NK-92 (cell line): ENCODE measurements around the gene SEMA4C.

Source experiments
- DNase-seq: peaks from one replicate; lab custom pipeline; 2025; ENCODE audit not compliant: unreplicated experiment; lab: John Stamatoyannopoulos, UW

The SEMA4C gene

GRCh38 chr2:96882906-96883305 lies 13.0 kb upstream of the SEMA4C start:
- no peak for DNase-seq

GRCh38 chr2:96882230-96882629 lies 12.3 kb upstream of the SEMA4C start:
- no peak for DNase-seq

- no peak for DNase-seq
Measured at GRCh38 chr2:96881349-96882195, 11.7 kb upstream of the SEMA4C start.

DNA sequence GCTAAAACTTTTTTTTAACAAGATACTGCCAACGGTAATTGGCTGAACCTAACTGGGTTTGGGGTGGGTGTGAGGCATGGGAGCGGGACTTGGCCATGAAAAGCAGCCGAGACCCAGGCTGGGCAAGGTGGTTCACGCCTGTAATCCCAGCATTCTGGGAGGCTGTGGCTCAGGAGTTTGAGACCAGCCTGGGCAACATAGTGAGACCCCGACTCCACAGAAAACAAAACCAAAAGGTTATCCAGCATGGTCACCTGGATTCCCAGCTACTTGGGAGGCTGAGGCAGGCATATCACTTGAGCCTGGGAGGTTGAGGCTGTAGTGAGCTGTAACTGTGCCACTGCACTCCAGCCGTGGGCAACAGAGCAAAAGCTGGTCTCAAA lies 11.0 kb upstream of the SEMA4C start:
- no peak for DNase-seq

- no peak for DNase-seq
Measured at GRCh38 chr2:96879545-96880040, 9.7 kb upstream of the SEMA4C start.

GRCh38 chr2:96878796-96879544 lies 9.1 kb upstream of the SEMA4C start:
- no peak for DNase-seq

GRCh38 chr2:96878171-96878570 lies 8.3 kb upstream of the SEMA4C start:
- no peak for DNase-seq

DNA sequence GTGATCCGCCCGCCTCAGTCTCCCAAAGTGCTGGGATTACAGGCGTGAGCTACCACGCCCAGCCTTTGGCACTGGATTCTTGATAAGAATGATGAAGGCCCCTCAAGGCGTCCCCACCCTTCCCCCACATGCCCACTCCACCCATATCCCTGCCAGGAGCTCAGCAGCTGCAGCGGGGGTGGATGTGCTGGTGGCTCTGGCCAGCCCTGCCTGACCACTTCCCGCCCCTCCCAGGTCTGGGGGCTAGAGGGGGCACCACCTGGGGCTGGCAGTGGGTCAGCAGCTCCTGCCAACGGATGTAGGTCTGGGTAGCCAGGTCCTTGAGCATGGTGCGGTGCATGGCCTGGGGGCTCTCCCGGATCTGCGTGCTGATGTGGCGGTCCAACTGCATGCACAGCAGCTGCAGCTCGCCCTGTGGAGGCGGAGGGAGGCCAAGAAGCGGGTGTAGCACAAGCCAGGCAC lies 7.8 kb upstream of the SEMA4C start:
- no peak for DNase-seq

DNA sequence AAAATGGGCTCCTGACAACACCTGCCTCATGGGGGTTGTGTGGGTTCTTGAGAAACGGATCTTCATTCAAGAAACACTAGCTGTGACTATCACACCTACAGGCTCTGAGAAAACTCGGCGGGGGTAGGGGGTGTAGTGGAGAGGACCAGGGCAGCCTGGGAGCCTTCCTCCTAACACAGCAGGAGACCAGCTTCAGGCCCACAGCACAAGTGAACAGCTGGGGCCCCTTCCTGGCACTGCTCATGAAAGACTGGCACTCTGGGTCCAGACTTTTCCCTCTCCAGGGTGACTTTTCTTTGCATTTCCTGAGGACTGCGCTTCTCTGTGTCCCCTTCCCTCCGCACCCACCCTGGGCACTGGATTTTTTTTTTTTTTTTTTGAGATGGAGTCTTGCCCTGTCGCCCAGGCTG lies 7.2 kb upstream of the SEMA4C start:
- DNase-seq = no peak

DNA sequence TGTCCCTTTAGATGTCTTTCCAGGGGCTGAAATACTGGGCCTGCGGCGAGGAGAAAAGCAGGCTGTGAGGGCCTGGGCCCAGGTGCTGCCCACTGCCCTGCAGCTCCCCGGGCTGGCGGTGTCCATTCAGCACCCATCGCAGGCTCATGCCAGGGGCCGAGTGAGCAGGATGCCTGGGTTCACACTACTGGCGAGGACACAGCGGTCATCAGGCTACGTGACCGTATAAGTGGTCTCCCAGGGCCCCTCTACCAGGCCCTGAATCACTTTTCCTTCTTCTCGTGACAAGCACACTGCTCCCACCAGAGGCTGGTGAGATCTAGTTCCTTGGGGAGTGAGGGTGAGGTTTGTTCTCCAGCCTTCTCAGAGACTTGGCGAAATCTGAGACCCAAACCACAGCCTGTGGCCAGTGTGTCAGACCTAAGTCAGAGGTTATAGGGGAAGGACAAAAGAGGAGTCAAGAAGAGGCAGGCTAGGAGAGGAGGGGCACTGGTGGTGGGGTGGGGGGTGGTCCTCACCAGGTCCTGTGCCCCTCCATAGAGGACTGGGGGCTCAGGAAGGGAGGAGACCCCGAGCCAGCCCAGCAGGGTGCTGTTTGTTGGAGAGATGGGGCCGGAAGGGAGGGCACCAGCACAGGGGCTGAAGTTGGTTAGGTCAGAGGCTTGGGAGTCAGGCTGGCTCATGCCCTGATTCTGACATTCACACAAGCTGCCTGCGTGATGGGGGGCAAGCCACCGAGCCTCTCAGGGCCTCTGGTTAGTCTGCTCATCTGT lies 6.6 kb upstream of the SEMA4C start:
- DNase-seq = no peak

DNA sequence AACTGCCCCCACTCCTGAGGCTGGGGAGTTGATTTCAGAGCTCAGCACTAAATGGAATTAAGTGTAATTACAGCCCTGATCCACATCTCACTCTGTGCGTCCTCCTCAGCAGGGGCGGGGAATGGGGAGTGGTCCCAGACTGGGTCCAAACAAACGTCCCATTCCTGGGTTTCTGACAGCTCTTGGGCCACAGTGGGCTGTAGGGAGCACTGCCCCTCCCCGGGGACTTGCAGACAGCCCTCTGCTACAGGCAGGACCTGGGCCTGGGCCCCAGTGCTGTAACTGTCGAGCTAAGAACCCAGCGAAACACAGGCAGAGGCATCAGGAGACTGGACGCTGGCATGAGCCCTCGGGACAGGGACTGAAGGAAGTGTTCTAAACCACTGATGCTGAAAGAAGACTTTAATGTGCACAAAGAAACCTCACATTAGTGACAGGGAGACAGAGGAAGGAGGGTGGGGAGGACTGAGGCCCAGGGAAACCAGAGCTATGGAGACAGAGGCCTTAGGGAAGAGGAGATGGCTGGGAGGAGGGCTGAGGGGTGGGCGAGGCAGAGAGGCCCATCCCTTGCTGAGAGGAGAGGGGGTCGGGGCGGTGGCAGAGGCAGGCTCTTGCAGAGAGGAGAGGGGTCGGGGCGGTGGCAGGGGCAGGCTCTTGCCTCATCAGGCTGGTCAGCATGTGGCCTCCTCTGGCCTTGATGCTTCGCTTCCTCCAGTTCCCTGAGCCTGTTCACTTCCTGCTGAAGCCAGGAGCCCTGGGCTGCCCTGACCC lies 5.8 kb upstream of the SEMA4C start:
- no peak for DNase-seq

DNA sequence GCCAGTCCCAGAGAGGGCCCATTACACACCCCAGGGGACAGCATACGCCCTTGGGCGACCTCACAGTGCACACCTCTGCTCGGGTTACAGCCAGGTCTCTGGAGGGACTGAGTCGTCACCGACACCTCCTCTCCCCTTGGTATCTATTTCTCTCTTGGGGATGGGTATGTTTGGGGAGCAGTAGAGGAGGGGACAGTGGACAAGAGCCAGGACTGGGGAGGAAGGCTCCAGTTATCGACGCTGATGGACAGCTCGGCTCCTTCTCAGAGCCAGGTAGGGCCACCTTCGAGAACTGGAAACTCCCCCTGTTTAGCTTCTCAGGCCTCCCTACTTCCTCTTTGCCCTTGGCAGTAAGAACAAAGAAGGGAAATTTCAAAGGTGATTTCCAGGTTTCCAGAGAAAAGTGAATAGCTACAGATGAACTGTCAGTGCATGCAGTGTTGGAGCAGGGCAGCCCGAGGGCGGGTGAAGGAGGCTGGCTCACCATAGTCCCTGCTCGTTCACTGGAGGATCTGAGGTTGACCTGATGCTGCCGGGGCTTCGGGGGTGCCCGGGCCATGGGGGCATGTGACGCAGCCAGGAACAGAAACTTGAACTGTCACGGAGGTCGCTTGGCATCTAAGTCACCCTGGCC lies 4.4 kb upstream of the SEMA4C start:
- DNase-seq = no peak

GRCh38 chr2:96873651-96874096 lies 3.8 kb upstream of the SEMA4C start:
- no peak for DNase-seq

- DNase-seq = no peak
Measured at GRCh38 chr2:96872591-96873349, 2.9 kb upstream of the SEMA4C start.

- DNase-seq = no peak
Measured at GRCh38 chr2:96870626-96871255, 861 bp upstream of the SEMA4C start.

GRCh38 chr2:96869281-96869821 lies 529 bp downstream of the SEMA4C start:
- no peak for DNase-seq

- no peak for DNase-seq
Measured at GRCh38 chr2:96868555-96869280, 1.2 kb downstream of the SEMA4C start.
